NCI-H2196 (cell line): Measurements from ENCODE around the gene PARM1.

Source experiments
- DNase-seq: peaks from one replicate; lab custom pipeline; 2025; ENCODE audit not compliant: unreplicated experiment; lab: John Stamatoyannopoulos, UW

The PARM1 gene

GRCh38 chr4:75028196-75028854 is 95.4 kb downstream of the PARM1 start:
- DNase-seq, result no peak

DNA sequence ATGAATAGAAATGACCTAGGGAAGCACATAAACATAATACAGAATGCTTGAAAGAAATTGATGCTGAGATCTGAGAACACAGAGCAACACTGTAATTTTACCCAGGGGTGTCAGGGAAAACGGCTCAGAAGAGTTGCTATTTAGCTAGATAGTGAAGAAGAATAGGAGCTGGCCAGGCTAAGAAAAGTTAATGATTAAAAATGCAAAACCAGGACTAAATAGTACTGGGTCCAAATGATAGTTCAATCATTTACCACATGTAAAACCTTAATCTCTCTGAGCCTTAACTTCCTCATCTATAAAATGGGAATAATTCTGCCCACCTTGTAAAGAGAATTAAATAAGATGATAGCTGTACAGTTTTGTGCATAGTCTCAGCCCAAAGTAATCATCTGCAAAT is 97.1 kb downstream of the PARM1 start:
- no peak for DNase-seq

- no peak for DNase-seq
Measured at GRCh38 chr4:75030649-75031235, 97.8 kb downstream of the PARM1 start.

DNA sequence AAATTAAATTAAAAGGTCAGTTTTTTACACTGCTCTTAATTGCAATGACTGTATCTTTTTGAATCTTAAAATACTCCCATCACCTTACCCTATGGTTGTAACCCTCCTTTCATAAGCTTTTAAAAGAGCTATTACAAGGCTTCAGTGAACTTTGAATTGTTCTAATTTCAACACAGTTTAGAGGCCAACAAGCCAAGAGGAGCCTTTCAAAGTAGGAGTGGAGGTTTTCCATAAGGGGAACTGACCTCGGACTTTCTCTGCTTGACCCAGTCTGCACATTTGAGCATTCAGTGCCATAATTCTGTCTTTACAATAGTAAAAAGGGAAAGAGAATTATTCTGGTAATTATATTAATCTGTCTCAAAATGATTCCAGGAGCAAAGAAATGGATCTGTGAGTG is 98.9 kb downstream of the PARM1 start:
- no peak for DNase-seq

DNA sequence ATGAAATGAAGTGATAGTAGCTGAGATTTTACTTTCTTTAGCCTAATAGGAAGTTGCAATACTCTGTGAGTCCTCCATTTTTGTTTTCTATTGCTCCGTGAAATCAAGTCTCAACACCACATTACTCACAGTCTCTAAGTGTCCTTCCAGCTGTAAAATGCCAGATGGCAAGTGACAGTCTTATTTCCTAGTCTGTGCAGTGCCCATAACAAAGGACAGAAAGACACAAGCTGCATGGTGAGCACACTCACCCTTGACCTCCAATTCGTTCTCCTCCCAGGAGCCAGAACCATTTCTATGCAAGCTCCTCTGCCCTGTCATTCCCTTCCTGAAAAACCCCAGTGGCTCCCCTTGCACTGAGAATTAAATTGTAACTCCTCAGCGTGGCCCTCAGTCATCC is 101.6 kb downstream of the PARM1 start:
- no peak for DNase-seq

DNA sequence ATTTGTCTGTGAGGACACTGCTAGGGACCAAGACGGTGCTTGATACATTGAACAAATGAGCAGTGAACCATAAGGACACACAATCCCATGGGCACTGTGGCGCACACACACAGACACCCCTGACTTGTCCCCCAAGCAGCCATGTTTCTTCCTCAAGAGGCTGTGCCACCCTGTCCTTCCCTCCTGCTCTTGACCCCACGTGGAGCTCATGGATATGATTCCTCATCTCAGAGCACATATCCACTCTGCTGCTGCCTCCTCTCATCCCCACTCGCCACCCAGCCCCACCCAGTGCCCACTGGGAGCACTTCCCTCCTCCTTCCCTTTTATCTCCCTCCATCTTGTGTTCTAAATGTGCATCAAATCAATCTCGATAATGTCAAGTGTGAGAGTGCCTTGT is 102.4 kb downstream of the PARM1 start:
- no peak for DNase-seq

DNA sequence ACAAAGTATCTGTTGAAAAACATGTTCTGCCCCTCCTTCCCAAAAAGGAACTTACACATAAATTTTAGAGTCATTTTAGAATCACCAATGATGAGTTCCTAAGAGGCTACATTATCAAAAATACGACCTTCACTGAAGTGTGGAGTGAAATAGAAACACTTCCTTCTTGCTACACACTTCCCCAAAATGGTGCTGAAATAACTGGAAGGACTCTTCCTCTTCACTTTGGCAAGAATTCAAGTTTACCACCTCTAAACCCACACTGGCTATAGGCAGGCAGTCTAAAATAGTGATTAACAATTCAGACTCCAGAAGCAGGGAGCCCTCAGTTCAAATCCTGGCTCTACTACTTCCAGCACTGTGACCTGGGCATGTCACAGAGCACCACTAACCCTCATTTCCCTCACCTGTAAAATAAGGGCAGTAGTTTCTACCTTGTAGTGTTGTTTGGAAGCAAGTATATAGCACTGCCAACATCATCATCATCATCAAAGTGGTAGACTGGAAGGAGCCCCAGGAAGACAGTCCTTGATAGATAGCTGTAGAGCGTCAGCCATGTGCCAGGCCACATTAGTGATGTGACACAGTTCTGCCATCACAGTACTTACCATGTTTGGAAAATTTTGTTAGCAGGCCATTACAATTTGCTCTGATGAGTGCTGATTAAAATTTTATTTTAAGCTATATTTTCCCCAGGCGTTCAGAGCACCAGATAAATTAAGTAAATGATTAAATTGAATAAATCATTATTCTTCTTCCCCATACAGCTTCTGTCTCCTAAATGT is 103.3 kb downstream of the PARM1 start:
- DNase-seq, result no peak

GRCh38 chr4:75037252-75037651 is 104.3 kb downstream of the PARM1 start:
- DNase-seq, result no peak

DNA sequence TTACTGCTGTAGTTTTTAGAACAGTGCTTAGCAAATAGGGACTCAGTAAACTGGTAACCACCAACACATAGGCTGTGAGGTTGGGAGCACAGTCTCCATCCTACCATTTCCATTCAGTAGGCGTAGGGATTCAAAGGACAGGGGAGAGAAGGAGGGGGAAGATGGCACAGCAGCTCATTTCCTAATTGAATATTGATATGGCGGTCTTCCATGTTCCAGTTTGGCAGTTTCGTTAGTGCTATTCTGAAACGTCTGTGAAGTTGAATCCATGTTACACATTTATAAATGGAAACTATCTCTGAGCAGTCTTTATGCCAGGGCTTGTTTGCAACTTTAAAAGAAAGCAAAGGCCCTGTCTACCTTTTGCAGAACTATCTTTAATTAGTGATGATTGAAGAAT is 105.5 kb downstream of the PARM1 start:
- DNase-seq, result no peak

DNA sequence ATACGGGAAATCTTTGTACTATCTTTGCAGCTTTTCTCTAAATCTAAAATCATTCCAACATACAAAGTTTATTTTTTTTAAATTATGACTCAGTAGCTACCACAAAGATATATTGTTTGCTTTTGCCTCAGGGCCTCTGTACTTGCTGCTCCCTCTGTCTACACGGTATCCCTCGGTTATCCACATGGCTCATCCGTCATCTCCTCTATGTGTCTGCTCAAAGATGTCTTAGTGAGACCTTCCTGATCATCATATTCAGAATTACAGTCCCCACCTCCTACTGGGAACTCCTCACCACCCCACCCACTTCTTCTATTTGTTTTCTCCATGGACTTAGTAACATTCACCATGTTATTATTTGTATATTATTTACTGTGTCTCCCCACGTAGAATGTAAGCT is 107.8 kb downstream of the PARM1 start:
- DNase-seq, result no peak

GRCh38 chr4:75042601-75043208 is 109.8 kb downstream of the PARM1 start:
- no peak for DNase-seq

DNA sequence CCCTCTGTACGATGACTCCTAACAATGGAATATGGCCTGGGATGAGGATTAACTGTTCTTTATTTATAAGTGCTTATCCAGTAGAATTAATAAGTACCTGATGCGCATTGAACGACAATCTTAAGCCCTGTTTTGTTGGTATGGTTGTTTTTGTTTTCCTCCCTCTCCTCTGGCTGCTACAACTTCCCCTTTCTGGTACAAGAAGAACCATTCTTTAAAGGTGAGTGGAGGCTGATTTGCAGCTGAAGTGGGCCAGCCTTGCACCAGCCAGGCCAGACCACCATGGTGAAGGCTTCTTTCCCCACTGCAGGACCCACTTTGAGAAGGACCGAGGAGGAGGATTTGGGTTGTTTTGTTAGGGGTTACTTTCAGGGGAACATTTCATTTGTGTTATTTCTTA is 113.3 kb downstream of the PARM1 start:
- no peak for DNase-seq

- DNase-seq, result no peak
Measured at GRCh38 chr4:75046641-75047040, 113.7 kb downstream of the PARM1 start.

GRCh38 chr4:75048208-75048879 is 115.4 kb downstream of the PARM1 start:
- DNase-seq, result no peak

DNA sequence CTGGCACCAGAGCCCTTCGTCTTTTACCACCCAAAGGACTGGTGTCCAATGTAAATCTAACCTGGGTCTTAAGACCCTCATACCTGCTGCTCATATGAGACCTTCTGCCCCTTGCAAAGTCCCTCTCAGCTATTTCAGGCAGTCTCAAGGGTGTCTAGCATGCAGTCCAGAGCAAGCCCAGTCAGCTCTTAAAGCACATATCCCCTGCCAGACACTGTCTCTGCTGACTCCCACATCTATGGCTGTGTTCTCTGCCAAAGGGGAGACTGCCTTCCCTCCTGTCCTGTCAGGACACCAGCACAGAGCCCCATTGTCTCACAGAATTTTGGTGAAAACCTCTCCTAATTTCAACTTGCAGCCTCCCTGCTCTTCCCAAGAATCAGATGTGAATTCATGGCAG is 118.5 kb downstream of the PARM1 start:
- DNase-seq, result no peak

DNA sequence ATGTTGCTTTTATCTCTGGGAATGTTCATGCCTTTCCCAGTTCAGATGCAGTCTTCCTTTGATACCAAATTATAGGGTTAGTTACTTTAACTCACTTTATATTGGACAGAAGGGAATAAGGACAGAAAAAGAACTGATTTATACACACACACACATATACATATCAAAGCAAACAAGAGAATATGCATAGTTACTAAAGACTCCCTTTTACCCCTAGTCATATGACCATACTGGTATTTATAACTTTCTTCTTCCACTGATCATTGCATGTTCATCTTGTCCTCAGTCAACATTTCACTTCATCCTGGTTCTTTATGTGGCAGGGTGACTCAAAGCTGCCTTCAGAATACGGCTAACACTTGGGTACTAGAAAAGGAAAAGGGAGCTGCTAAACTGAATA is 120.4 kb downstream of the PARM1 start:
- no peak for DNase-seq

DNA sequence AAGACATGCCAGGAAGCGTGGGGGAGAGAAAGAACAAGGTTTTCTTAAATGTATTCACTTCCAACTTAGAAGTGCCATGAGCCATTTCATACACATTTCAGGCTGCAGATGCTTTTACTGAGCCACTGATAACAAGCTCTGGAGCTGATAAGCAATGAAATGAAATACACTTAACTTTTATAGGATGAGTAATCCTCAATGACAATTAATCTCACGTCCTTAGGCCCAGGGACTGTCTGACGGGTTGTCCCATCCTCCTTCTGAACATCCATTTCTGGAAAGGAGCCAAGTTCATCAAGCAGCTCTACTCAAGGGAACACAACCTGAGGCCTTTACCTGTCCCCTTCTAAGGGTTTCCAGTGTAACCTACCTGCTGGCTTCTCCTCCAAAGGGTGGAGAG is 121.2 kb downstream of the PARM1 start:
- no peak for DNase-seq

DNA sequence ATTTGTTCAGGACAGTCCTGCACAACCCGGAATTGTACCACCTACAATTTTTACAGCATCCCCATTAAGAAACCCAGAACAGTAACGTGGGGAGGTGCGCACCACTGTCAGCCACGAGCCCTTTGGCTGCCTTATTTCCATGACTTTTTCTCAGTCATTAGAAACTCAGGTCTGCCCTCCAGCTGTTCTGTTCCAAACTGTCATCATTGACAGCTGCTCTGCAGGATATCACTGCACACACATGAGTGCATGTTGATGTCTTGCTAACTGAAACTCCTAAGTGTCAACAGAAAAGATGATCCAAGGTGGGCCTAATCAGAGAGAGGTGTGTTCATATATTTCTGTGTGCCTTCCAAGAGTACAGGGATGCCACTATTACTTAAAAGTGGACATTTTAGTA is 123.4 kb downstream of the PARM1 start:
- DNase-seq, result no peak

DNA sequence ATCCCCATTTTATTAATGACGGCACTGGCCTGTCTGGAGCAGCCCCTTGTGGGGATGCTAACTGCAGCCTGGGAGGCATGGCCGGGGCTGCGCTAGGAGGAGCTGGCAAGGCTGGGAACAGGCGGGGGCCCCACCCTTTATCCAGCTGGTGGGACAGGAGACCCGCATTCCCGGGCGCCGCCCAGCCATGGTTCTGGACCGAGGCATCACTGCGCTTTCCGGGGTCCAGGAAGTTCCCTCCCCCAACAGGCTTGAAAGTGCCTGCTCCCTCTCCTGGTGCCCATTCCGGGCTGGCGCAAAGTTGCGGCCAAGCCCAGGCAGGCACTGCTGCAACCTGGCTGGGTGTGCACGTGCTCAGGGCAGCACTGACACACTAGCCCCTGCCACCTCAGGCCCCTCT is 124.5 kb downstream of the PARM1 start:
- no peak for DNase-seq

GRCh38 chr4:75058486-75058885 is 125.6 kb downstream of the PARM1 start:
- DNase-seq, result no peak

GRCh38 chr4:75063433-75063832 is 130.5 kb downstream of the PARM1 start:
- no peak for DNase-seq
